Superior temporal gyrus (tissue), 1 donor: ENCODE data around the gene TTYH1.
"Not testable (repeated sequence)": the region's sequence is repeated elsewhere in the genome, so short reads cannot be mapped to it uniquely, and the experiment has no call there.

Experiments used
- DNase-seq: peaks from one replicate; pipeline ENCODE4 v3.0.0-alpha.2; 2016; ENCODE audit errors: extremely low spot score

TTYH1 gene

DNA sequence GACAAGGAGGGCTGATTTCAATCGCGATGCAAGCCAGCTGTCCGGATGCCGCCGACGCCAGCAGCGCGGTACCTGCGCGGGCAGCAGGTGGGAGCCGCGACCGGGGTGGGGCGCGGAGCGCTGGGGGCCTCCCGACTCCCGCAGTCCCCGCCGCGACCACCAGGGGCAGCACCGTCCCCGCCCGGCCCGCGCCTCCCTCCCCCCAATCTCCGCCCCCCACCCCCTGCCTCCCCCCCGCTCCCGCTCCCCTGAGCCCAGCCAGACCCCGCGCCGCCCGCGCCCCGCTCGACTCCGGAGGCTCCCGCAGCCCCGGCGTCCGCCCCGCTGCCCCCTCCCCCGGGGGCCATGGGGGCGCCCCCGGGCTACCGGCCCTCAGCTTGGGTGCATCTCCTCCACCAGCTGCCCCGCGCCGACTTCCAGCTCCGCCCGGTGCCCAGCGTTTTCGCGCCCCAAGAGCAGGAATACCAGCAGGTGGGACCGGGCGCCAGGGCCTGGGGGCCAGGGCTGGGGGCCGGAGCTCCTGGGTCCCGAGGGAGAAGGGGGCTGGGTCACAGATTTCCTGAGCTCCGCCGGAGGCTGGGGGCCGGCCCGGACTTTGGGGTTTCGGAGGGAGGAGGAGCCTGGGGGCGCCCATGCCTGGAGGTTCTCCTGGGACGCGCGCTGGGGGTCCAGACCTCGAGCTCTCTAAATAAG is at the start of gene TTYH1:
TTYH1 (plus strand) TSS at position 257 of the 693 bp plus-strand sequence; CDS start at position 346, 89 bp downstream.
- DNase-seq, result no peak

DNA sequence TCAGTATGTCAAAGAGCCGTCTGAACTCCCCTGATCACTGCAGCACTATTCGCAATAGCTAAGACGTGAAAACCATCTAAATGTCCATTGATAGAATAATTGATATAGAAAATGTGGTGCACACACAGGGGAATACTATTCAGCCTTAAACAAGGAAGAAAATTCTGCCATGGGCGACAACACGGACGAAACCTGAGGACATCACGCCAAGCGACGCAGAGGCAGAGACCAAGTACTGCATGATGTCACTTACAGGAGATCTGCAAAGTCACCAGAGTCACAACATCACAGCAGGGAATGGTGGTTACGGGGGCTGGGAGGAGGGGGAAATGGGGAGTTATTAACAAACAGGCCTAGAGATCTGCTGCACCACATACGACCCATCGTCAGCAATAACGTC is 49.5 kb upstream of the TTYH1 start:
- not testable (repeated sequence) for DNase-seq

DNA sequence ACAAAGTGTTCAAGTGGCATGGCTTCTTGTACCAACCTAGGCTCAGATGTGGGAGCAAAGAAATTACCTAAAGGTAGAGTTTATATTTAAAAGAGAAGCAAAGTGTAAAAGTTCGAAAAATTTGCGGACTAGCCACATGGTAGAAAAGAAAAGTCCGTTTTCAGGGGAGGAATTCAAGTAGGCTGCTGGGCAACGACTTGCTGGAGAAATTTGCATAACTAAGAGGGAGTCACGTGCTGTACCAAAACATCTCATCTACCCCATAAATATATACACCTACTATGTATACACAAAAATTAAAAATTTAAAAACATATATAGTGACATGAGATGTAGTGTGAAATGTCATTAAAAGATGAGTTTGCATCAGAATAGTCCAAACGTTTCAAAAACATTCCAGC is 48.5 kb upstream of the TTYH1 start:
- no peak for DNase-seq

DNA sequence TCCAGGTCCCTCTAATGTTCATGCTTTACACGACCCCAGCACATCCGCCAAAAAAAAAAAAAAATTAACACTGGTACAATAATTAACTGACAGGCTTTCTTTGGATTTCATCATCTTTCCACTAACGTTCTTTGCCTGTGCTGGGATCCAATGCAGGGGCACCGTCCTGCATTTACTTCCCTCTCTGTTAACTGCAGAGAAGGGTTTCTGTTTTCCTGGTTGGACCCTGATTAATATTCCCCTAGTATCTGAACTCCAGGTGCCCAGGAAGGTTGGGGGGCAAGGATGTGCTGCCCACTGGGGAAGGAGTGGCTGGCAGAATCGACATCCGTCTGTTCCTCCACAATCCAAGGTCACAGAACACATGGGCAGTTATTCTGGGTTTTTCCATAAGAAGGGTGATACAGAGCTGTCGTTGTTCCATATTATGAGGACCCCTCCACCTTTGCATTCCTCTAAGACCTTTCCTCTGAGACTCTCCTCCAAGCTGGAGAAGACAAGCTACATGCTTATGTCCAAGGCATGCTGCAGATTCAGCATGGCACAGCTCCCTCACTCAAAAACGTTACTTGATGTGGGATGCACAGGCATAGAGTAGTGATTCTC is 46.1 kb upstream of the TTYH1 start:
- DNase-seq, result no peak

DNA sequence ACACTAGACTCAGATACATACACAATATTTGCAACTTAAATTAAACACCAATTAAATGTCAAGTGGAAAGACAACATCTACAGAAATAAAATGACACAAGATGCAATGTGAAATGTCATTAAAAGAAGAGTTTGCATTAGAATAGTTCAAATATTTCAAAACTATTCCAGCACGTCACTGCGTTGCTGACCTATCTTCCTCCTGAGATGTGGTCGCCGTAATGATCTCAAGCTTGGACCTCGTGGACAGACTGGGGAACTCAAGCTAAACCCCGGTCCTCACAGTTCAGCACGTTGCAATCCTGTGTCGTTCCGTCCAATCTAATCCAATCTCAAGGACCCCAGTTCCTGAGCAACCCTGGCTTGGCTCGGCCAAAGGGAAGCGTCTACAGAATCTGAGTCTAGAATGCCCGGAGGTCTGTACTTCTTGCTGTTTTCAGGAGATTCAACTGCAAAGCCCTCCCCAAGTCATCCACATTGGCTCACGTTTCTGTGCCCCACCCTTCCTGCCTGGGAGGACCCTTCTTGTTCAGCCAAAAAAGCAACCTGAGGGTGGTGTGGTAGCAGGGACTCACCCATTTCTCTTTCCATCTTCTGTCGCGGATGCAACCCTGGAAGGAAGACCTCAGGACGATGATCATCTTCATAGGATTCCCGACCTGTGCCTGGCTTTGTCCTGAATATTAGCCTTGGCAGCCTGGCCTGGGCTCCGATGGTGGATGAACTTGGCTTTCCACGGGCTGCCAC is 45.4 kb upstream of the TTYH1 start:
- not testable (repeated sequence) for DNase-seq

DNA sequence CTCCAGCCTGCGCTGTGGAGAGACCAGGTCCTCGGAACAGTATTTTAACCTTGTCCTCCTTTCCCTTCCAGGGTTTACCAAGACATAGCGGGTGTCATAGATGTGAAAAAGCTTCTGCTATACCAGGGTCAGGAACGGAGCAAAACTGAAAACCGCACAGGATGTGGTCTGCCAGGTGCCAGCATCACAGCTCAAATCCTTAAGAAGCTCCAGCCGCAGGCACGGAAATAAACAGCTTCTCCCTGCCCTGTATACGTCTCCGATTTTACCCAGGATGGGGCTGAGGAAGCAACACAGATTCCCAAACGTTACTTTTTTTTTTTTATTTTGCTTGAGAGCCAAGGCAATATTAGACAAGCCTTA is 44.8 kb upstream of the TTYH1 start:
- DNase-seq, result not testable (repeated sequence)

DNA sequence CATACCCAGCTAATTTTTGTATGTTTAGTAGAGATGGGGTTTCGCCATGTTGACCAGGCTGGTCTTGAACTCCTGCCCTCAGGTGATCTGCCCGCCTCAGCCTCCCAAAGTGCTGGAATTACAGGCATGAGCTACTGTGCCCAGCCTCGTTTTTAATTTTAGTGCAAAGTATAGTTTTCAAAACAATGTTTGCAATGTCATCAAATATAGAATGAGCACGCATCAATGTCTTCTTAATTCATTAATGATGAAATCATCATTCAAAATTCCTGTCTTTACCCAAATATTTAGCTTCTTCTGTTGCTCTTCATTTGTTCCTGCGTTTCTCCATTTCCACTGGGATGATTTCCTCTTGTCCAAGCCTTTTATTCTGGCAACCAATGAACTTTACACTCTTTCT is 43.8 kb upstream of the TTYH1 start:
- DNase-seq, result not testable (repeated sequence)

DNA sequence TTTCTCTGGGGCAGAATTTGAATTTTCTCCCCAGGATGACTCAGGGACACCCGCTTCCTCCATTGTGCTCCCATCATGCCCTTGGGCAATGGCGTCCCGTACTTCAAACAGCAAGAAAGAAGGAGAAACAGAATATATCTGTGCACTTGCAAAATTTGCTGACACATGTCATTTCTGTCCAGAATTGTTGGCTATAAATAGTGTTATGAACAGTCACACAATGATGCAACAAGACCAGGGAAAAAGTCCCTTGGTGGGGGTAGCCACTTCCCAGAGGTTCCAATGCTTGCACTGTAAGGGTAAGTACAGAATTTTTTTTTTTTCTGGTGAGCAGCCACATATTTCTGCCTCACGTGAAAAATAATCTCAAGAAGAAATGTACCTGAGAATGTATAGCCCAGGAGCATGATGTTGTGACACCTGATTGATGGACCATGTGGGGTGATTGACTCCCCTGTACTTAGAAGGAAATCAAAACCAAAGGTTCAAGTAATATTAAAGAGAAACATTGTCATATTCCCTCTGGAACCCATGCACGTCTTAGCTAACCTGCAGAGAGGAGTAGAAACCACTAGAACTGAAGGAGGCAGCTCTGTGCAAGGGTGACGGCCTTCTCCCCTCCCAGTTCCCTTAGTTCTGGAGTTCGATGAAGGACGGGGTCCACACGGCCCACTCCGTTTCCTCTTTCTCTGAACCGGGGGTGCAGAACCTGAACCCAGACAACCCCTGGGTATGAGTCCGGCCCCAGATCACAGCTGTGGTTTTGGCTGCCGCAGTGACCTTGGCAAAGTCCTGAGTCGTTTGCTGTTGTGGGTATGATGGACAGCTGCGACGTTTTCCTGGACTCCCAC is 41.3 kb upstream of the TTYH1 start:
- DNase-seq, result no peak

DNA sequence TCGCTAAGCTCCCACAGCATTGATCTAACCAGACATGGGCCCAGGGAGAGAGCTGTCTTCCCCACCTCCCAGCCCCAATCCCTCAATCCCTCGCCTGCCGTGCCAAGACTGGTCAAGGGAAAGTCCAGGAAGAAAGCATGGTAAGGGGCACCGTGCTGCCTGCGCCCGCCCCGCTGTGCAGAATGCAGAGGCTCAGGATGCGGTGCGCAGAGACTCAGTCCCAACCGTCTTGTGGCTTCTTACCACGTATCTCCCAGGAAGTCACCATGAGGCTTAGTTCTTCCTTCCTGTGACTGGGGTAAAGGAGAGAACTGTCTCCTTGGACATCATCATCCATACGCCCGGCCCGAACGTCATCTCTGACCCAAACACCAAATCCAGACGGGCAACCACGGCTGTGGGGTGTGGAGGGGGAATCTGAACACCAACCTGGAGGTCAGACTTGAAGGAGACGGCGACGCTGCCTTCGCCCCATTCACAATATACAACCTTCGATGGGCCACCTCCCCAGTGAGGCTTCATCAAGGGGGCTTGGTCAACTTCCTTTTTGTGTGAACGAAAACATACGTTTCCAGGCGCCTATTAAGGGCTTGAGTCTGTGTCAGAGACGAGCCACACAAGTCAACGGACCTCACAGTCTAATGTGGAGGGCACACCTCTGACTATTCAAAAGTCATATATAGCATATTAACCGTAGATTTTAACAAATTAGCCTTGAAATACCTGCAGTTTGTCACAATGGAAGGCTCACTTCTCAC is 39.9 kb upstream of the TTYH1 start:
- DNase-seq, result not testable (repeated sequence)

DNA sequence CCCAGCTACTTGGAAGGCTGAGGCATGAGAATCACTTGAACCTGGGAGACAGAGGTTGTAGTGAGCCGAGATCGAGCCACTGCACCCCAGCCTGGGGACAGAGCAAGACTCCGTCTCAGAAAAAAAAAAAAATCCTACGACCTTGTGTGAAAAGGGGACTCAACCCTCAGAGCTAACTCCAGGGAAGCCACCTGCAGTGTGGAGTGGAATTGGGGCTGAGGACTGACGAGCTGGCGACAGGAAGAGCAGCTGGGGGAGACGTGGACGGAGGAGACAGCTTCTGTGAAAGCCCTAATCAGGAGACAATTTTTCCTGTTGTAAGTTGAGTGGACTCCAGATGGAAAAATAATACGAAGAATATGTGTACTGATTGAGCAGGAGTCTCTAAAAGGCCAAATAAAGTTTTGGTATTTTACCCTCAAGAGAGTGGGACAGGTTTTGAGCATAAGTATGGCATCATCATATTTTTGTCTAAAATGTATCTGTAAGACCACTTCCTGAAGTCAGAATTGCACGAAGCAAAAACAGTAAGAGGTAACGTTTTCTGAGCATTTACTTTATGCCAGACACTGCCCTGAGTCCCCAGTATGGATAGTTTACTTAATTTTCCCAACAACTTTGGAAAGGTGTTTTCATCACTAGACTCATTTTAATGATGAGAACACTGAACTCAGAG is 38.5 kb upstream of the TTYH1 start:
- no peak for DNase-seq

DNA sequence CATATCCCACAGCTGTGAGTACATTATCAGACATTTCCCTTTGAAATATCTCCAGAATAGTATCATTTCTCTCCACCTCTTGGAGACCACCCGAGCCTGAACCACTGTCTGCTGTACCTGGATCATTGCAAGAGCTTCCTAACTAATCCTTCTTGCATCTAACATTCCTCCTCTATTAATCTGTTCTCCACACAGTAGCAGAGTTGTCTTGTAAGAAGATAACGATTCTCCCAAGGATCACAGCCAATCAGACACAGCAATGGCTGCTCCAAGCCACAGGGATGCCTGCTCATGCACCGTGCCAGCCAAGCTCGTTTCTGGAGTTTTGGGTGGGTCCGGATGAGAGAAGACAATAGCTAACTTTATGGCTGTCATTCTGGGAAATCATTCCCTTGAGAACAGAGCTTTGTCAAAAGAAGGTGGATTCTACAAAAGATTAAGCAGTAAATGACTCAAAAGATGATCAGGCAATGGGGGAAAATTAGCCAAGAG is 36.0 kb upstream of the TTYH1 start:
- no peak for DNase-seq

DNA sequence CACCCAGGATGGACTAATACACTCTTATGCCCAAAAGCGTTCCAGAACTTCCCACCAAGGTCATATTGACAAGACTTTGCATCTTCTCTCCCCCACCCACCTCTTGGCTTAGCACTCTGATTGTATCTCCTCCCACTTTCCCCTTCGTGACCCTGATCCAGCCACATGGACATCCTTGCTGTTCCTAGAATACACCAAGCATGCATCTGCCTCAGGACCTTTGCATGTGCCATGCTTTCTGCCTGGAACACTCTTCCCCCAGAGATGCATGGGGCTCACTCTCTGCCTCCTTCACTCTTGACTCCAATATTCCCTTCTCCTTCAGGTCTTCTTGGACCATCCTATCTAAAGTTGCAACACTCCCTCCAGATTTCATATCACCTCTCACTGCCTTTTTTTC is 34.4 kb upstream of the TTYH1 start:
- no peak for DNase-seq

DNA sequence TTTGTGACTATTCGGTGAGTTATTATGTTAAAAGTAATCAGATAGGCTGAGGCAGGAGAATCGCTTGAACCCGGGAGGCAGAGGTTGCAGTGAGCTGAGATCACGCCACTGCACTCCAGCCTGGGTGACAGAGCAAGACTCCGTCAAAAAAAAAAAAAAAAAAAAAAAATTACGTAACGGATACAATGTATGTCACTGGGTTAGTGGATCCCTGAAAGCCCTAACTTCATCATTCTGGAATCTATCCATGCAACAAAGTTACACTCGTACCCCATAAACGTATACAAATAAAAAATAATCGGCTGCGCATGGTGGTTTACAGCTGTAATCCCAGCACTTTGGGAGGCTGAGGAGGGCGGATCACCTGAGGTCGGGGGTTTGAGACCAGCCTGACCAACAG is 33.2 kb upstream of the TTYH1 start:
- not testable (repeated sequence) for DNase-seq

DNA sequence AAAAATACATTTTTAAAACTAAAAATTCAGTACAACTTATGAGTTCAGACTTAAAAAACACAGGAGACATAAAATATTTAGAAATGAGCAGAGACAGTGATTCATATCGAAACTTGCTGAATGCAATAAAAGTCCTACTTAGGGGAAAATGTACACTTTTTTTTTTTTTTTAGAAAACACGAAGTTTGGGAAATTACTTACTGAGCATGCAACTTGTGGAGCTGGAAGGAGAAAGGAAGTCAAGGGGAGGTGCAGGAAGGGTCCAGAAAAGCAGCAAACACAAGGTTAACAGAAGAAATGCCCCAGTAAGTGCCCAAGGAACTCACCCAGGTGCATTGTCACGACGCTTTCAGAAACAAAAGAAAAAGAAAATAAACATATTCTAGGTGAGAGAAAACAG is 31.9 kb upstream of the TTYH1 start:
- DNase-seq, result no peak

DNA sequence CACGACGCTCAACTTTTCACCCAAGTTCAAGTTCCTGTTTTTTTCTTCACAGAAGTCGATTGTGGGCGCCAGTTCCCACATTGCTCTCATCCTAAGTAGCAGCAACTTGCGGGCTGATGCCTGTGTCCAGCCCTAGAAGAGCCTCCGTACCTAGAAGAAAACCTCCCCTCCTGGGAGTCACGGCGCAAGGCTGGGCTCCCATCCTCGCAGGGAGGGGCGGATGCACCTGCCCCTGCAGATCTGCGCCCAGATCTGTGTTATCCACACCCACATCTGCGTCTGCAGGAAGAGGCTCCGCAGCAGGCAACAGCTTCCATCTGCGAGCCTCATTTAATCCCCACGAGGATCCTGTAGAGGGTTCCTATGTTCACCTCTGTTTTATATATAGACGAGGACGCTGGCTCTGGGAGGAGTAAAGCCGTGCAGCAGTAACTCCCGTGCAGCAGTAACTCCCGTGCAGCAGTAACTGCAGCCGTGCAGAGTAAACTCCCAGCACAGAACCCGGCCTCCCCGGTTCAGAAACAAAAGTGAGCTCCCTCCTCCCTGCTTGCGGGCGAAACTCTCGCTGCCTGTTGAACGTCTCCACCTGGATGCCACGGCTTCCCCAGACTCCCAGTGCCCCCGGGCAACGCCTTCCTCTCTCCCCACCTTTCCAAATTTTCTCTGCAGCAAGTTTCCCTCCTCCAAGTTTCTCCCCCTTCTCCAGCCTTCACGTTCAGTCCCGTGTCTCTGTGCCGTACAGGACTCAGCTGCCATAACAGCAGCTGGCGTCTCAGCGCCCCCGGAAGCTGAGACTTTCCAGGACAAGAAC is 27.1 kb upstream of the TTYH1 start:
- DNase-seq, result no peak

DNA sequence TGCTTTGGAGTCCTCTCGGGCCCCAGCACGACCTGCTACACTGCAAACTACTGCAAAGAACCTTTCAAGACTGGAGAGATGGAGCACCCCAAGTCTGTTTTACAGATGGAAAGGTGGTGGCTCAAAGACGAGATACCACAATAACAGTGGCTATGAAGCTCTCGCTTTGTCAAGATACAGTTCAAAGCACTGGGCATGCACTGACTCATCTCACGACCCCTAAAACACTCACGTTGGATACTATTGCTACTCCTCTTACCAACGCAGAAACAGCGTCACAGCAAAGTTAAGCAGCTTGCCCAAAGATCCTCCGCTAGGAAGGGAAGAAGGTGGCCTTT is 26.5 kb upstream of the TTYH1 start:
- DNase-seq, result no peak

DNA sequence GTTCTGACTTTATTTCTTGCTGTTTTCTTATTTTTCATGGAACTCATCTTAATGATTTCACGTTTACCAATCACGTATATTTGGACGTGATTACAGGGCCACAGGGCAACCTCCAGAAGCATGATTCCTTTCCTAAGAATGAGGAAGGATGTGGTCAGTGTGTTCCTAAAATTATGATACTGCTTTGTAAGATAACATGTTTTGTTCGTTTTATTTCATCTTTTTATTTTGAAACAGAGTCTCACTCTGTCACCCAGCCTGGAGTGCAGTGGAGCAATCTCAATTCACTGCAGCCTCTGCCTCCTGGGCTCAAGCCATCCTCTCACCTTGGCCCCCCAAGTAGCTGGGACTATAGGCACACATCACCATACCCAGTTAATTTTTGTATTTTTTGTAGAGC is 25.7 kb upstream of the TTYH1 start:
- DNase-seq, result no peak

DNA sequence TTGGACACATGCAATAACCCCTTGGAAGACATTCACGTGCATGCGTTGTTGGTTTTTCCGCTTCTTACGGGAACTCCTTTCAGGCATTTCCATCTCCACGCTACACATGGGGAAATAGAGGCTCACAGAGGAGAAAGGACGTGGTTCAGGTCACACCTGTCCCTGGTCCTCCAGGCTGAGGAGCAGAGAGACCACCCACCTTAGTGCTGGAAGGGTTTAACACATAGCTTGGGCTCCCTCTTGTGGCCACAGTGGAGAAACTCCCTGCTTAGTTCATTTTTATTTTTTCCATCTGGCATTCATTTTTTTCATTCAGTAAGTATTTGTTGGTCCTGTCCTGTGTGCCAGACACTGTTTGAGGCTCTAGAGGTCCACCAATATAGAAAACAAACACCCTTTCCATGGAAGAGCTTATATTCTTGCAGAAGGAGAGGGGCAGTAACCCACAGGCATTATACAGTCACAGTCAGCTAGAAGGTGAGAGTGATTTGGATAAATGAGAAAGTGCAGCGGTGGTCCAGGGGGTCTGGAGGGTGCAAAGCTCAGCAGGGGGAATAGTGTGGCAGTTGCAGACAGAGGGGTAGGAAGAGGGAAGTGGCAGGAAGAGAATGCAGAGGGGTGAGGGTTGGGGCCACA is 24.2 kb upstream of the TTYH1 start:
- peak; percentile 73 for DNase-seq

DNA sequence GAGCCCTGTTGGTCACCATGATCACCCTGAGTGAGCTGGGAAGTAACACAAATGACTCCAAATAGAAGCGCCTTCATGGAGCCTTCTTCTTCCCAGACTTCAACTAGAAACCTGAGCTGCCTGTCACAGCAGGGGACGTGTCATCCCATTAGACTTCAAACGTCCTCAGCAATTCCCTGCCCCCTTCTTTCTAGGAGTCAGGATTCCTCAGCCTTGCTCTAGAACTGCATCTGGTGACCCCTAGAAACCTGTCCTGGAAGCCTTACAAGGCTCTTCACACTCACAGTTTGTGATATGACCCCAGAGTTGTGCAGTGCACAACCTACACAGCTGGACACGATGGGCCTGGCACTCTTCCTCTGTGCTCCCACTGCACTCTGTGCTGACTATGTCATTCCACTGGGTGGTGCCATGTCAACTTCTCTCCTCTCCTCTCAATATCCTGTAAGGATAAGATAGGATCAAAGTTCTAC is 23.6 kb upstream of the TTYH1 start:
- no peak for DNase-seq
